Measurements from ENCODE around the gene GSTA2. TPM values are rescaled to one million over a fixed set of nuclear protein-coding genes. Genes with fewer than 3 reads are reported as not detected.

GSTA2 gene
- total and polyA plus RNA-seq, 2 of the 13 experiments (the other 11 are each of a cell fraction or from before 2014, with no cell fraction given), result 0.75 to 13.7 TPM

GRCh38 chr6:52725535-52726192, 37.6 kb downstream of the GSTA2 start (continued):
- TF ChIP-seq, protein P1, sequence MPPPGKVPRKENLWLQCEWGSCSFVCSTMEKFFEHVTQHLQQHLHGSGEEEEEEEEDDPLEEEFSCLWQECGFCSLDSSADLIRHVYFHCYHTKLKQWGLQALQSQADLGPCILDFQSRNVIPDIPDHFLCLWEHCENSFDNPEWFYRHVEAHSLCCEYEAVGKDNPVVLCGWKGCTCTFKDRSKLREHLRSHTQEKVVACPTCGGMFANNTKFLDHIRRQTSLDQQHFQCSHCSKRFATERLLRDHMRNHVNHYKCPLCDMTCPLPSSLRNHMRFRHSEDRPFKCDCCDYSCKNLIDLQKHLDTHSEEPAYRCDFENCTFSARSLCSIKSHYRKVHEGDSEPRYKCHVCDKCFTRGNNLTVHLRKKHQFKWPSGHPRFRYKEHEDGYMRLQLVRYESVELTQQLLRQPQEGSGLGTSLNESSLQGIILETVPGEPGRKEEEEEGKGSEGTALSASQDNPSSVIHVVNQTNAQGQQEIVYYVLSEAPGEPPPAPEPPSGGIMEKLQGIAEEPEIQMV (CRISPR knock-in tag; IDR thresholded peaks at IDR 0.05; ENCODE audit: low read depth), result peak; percentile 43; the same call in 1 of the 2 replicates
- peak; percentile 94 for TF ChIP-seq ASH2L (IDR thresholded peaks at IDR 0.05; ENCODE audit: insufficient read length, low read depth, low read length)
- peak; percentile 85 for TF ChIP-seq ZNF264 (CRISPR knock-in tag; IDR thresholded peaks at IDR 0.05)
- TF ChIP-seq ATF7-NPFF (CRISPR knock-in tag; IDR thresholded peaks at IDR 0.05; ENCODE audit: low read depth), result peak; percentile 81
- TF ChIP-seq RELA (CRISPR knock-in tag; IDR thresholded peaks at IDR 0.05), result 0 out of 2 replicates have a peak, but pooled peaks have one; percentile 76
- no peak for TF ChIP-seq ZNF251 (CRISPR knock-in tag; IDR thresholded peaks at IDR 0.05)
- 0 out of 2 replicates have a peak, but pooled peaks have one; percentile 42 for TF ChIP-seq POLR2G (IDR thresholded peaks at IDR 0.05; ENCODE audit: low read depth, low read length)
- TF ChIP-seq ZMYM3 (CRISPR knock-in tag; IDR thresholded peaks at IDR 0.05), result peak; percentile 92
- TF ChIP-seq ZNF773 (CRISPR knock-in tag; IDR thresholded peaks at IDR 0.05; ENCODE audit: borderline replicate concordance), result no peak
- TF ChIP-seq YEATS2 (CRISPR knock-in tag; IDR thresholded peaks at IDR 0.05; ENCODE audit: borderline replicate concordance), result no peak
- TF ChIP-seq DR1 (CRISPR knock-in tag; IDR thresholded peaks at IDR 0.05), result no peak
- TF ChIP-seq, protein P2, sequence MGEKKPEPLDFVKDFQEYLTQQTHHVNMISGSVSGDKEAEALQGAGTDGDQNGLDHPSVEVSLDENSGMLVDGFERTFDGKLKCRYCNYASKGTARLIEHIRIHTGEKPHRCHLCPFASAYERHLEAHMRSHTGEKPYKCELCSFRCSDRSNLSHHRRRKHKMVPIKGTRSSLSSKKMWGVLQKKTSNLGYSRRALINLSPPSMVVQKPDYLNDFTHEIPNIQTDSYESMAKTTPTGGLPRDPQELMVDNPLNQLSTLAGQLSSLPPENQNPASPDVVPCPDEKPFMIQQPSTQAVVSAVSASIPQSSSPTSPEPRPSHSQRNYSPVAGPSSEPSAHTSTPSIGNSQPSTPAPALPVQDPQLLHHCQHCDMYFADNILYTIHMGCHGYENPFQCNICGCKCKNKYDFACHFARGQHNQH (CRISPR knock-in tag; IDR thresholded peaks at IDR 0.05), result peak; percentile 98
- TF ChIP-seq ZNF430 (CRISPR knock-in tag; IDR thresholded peaks at IDR 0.05), result peak; percentile 73; the same call in 1 of the 2 replicates
- TF ChIP-seq ZNF343 (CRISPR knock-in tag; IDR thresholded peaks at IDR 0.05), result peak; percentile 71; the same call in 1 of the 2 replicates
- no peak; the same call in 1 of the 2 replicates for TF ChIP-seq ZIK1 (CRISPR knock-in tag; IDR thresholded peaks at IDR 0.05; ENCODE audit: borderline replicate concordance, low read depth)
- TF ChIP-seq CSRNP1 (CRISPR knock-in tag; IDR thresholded peaks at IDR 0.05), result 0 out of 2 replicates have a peak, but pooled peaks have one; percentile 60
- TF ChIP-seq KLF16 (CRISPR knock-in tag; IDR thresholded peaks at IDR 0.05), result peak in 1 of 2 experiments; percentile 98; a peak in 2 of 4 replicates
- TF ChIP-seq NR2F2 (IDR thresholded peaks at IDR 0.05; ENCODE audit: borderline replicate concordance, low read depth), result peak; percentile 95
- TF ChIP-seq ZBTB33 (CRISPR knock-in tag; IDR thresholded peaks at IDR 0.05), result peak; percentile 64; the same call in 1 of the 2 replicates
- peak; percentile 89 for TF ChIP-seq HOXA3 (CRISPR knock-in tag; IDR thresholded peaks at IDR 0.05)
- peak; percentile 99; the same call in 1 of the 2 replicates for TF ChIP-seq CHD4 (IDR thresholded peaks at IDR 0.05; ENCODE audit: borderline replicate concordance, low read length)
- TF ChIP-seq MEIS1 (CRISPR knock-in tag; IDR thresholded peaks at IDR 0.05; ENCODE audit: borderline replicate concordance), result 0 out of 2 replicates have a peak, but pooled peaks have one; percentile 54
- TF ChIP-seq SPEN (CRISPR knock-in tag; IDR thresholded peaks at IDR 0.05; ENCODE audit: low read depth), result peak; percentile 44; the same call in 1 of the 2 replicates
- peak; percentile 68; the same call in 1 of the 2 replicates for TF ChIP-seq RXRA (CRISPR knock-in tag; IDR thresholded peaks at IDR 0.05)
